Nephron (organoid): ENCODE results near the gene SLC28A3.

ENCODE experiments used
- H3K27ac Mint-ChIP-seq, 3 experiments: 2 replicates each; pipeline ENCODE4 v1.8.0; 2020; ENCODE audit warnings: mixed read lengths in 3 of 3, mild to moderate bottlenecking in 2 of 3, moderate library complexity in 1 of 3
- H3K27me3 Mint-ChIP-seq: 2 replicates; pipeline ENCODE4 v1.8.0; 2021; ENCODE audit warnings: low read depth, mild to moderate bottlenecking, moderate library complexity, mixed read lengths
- H3K36me3 Mint-ChIP-seq: 2 replicates; pipeline ENCODE4 v1.8.0; 2020; ENCODE audit warnings: low read depth, mixed read lengths
- H3K4me1 Mint-ChIP-seq: 2 replicates; pipeline ENCODE4 v1.8.0; 2020; ENCODE audit warnings: mixed read lengths
- H3K4me3 Mint-ChIP-seq, 3 experiments: 2 replicates each; pipeline ENCODE4 v1.8.0; 2020; ENCODE audit warnings: mild to moderate bottlenecking in 3 of 3, mixed read lengths in 3 of 3, moderate library complexity in 2 of 3
- H3K9me3 Mint-ChIP-seq: 2 replicates; pipeline ENCODE4 v1.8.0; 2020; ENCODE audit warnings: mixed read lengths
- CTCF ChIP-seq, 3 experiments: fragments of 200-600 bp; sonication (generic); IDR thresholded peaks; one replicate each; pipeline ENCODE4 v1.5.0; 2021; ENCODE audit warnings: antibody characterized with exemption in 3 of 3; ENCODE audit not compliant: unreplicated experiment in 3 of 3

SLC28A3 gene

GRCh38 chr9:84325347-84325973 lies 15.1 kb downstream of the SLC28A3 start:
- Mint-ChIP-seq H3K27ac (no peak overlapping the region), H3K9me3 (peaks cover 12% of the 10 kb centered on the region)

GRCh38 chr9:84324811-84325210 lies 15.7 kb downstream of the SLC28A3 start:
- TF ChIP-seq CTCF (IDR thresholded peaks at IDR 0.05; ENCODE audit: unreplicated experiment in 3 of 3): no peak
- peaks cover 4% of the 10 kb centered on the region for H3K36me3 Mint-ChIP-seq
- no peak overlapping the region for H3K4me3 Mint-ChIP-seq
- no peaks in the 10 kb centered on the region for H3K27me3 Mint-ChIP-seq
- H3K4me1 Mint-ChIP-seq: no peaks in the 10 kb centered on the region
- H3K27ac Mint-ChIP-seq: no peak overlapping the region
- H3K9me3 Mint-ChIP-seq: peaks cover 12% of the 10 kb centered on the region

More at GRCh38 chr9:84325347-84325973, 15.1 kb downstream of the SLC28A3 start:
- no peaks in the 10 kb centered on the region for H3K4me1 Mint-ChIP-seq
- no peaks in the 10 kb centered on the region for H3K27me3 Mint-ChIP-seq
- no peak overlapping the region for H3K4me3 Mint-ChIP-seq
- H3K36me3 Mint-ChIP-seq: peaks cover 4% of the 10 kb centered on the region
- no peak for TF ChIP-seq CTCF (IDR thresholded peaks at IDR 0.05; ENCODE audit: unreplicated experiment in 3 of 3)

- no peak for TF ChIP-seq CTCF (IDR thresholded peaks at IDR 0.05; ENCODE audit: unreplicated experiment in 3 of 3)
- H3K27me3 Mint-ChIP-seq: no peaks in the 10 kb centered on the region
- H3K27ac Mint-ChIP-seq: no peak overlapping the region
- H3K4me3 Mint-ChIP-seq: no peak overlapping the region
- peaks cover 3% of the 10 kb centered on the region for H3K4me1 Mint-ChIP-seq
- peaks cover 8% of the 10 kb centered on the region for H3K9me3 Mint-ChIP-seq
- H3K36me3 Mint-ChIP-seq: peaks cover 4% of the 10 kb centered on the region
Observed at GRCh38 chr9:84323858-84324257, 16.7 kb downstream of the SLC28A3 start.

GRCh38 chr9:84322828-84323227 lies 17.7 kb downstream of the SLC28A3 start:
- H3K27me3 Mint-ChIP-seq: no peaks in the 10 kb centered on the region
- no peak overlapping the region for H3K27ac Mint-ChIP-seq
- TF ChIP-seq CTCF (IDR thresholded peaks at IDR 0.05; ENCODE audit: unreplicated experiment in 3 of 3): no peak

GRCh38 chr9:84320231-84320630 lies 20.3 kb downstream of the SLC28A3 start:
- no peak for TF ChIP-seq CTCF (IDR thresholded peaks at IDR 0.05; ENCODE audit: unreplicated experiment in 3 of 3)
- Mint-ChIP-seq H3K4me3 (no peak overlapping the region), H3K27ac (no peak overlapping the region), H3K27me3 (peaks cover under 1% of the 10 kb centered on the region), H3K4me1 (peaks cover 4% of the 10 kb centered on the region), H3K36me3 (no peaks in the 10 kb centered on the region), H3K9me3 (no peaks in the 10 kb centered on the region)

More at GRCh38 chr9:84322828-84323227, 17.7 kb downstream of the SLC28A3 start:
- Mint-ChIP-seq H3K4me3 (no peak overlapping the region), H3K4me1 (peaks cover 4% of the 10 kb centered on the region), H3K9me3 (peaks cover 4% of the 10 kb centered on the region), H3K36me3 (peaks cover 1% of the 10 kb centered on the region)

GRCh38 chr9:84319632-84320031 lies 20.9 kb downstream of the SLC28A3 start:
- peaks cover 4% of the 10 kb centered on the region for H3K4me1 Mint-ChIP-seq
- H3K4me3 Mint-ChIP-seq: no peak overlapping the region
- H3K36me3 Mint-ChIP-seq: no peaks in the 10 kb centered on the region
- no peak overlapping the region for H3K27ac Mint-ChIP-seq
- H3K27me3 Mint-ChIP-seq: peaks cover 6% of the 10 kb centered on the region
- TF ChIP-seq CTCF (IDR thresholded peaks at IDR 0.05; ENCODE audit: unreplicated experiment in 3 of 3): no peak
- no peaks in the 10 kb centered on the region for H3K9me3 Mint-ChIP-seq
